Stimulated activated CD4-positive, alpha-beta T cell treated with anti-CD3 and anti-CD28 coated beads, Interleukin-4, amount 100 ng/mL, for 48 hours (primary cell): ENCODE data around the gene ACRBP.

ENCODE experiments used
- DNase-seq, 2 donors: peaks; one replicate each; pipeline ENCODE4 v3.0.0-alpha.2; 2020; ENCODE audit warnings: low read depth in 2 of 2

Gene ACRBP

DNA sequence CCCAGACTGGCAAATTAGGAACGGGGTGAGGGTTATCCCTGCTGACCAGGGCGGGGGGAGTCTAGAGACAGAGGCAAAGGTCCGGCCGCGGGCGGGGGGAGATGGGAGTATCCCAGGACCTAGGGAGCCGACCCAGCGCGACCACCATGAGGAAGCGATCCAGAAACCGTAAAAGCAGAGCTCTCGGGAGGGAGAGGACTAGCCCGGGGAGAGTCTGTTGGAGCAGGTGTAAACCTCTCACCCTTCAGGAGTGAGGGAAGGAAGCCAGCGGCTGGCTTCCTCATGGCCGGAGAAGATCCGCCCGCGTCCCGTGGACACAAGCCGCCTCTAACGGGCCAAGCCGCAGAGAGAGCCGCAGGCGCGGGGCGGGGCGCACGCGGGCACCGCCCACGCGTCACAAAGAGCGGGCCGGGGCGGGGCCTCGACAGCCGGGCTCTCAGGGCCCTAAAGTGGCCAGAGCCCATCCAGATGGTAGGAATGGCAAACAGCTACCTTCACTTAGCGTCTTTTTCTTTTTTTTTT, at the start of gene ACRBP:
TSS of gene ACRBP (minus strand) at position 350 of the 522 bp plus-strand sequence. CDS start at position 284, 66 bp downstream.
- no peak for DNase-seq

DNA sequence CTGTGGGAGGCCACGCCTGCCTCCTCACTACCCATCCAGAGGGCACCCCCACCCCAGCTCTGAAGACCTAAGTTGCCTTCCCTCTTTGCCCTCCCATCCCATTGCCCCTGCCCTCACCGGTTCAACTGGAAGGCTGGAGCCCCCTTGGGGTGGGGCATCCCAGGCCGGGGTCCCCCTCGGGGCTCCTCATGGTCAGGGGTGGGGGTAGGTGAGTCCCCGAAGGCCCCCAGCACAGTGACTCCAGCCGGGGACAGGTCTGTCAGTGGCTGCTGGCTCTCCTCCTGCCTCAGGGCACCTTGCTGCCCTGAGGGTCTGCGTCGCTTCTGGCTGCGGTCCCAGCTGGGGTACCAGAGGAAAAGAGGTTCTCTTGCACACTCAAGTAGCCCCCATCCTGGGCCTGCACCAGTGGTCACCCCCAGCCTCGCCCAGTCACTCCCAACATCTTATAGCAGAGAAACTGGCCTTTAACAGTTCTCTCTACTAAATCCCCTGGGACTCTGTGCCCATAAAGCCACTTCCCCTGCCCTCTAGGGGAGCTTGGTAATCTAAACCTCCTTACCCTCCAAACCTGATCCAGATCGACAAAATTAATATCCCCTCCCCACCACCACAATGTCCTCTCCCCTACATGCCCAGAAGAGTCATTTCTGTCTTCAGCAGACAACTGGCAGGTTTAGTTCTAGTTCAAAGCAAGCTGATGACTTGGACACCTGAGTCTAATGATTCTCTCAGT, 48.2 kb upstream of the ACRBP start:
- DNase-seq = no peak

DNA sequence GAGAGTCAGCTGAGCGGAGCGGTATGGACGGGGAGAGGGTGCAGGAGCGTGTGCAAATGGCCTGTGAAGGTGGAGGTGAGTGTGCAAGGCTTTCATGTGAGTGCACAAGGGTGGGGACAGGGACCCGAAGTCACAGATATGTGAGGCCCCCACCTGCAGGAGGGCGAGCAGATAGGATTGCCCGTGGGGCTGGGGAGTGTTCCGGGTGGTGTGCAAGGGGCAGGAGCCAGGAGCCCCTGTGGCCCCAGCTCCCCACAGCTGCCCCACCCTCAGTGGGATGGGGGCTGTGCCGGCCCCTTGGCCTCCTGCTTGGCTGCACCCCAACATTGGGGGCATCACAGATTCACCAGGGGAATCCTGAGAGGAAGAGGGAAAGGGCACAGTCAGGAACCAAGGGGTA, 47.5 kb upstream of the ACRBP start:
- DNase-seq = no peak

DNA sequence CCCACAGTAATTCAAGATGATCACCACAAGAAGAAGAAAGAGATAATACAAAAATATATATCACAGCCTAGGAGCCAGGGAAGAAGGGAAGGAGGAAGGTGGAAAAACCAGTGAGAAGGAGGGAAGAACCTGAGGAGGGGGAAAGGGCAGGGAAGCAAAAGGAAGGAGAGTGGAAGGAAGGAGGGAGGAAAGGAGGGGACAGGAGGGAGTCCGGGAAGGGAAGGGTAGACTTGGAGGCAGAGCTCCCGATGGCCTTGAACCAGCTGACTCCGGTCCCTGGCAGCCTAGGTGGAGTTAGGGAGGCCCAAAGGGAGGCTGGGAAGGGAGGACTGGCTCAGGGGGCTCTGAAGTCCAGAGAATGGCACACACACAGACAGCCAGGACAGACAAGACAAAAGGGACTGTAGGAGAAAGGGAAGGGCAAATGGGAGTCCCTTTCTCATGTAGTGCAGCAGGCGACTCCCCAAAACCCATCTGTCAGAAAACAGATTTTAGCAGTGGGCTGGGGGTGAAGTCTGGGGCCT, 46.7 kb upstream of the ACRBP start:
- no peak for DNase-seq

DNA sequence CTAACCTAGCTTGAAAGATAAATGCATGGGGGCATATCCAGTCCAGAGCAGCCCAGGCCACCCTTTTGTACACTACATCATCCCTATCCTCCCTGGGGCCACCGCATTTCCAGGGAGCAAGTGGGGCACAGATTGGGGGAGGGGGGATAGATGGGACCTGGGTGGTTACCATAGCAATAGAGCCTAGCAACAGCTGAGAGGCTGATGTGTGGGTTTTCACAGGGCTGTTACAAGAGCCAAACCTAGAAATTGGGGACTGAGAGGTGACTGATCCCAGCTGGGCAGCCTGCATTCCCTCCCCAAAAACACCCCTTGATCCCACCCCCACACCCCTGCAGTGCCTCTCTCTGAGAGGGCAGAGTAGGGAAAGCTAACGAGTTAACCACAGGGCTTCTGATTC, 45.7 kb upstream of the ACRBP start:
- DNase-seq = no peak

DNA sequence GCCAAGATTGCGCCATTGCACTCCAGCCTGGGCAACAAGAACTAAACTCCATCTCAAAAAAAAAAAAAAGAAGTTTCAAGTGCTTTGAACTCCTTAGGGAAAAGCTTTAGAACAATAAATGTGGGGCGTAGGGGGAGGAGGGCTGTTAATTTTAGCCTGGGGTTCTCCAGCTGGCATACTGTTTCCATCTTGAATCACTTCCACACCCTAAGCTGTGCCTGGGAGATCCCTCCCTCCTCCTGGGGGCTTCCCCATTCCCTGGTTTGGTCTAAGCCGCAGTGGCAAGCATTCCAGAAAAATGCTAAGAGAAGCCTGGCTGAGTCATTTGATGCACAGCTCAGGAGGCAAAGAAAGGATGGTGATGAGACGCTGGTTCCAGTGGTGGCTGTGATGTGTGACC, 44.2 kb upstream of the ACRBP start:
- no peak for DNase-seq

DNA sequence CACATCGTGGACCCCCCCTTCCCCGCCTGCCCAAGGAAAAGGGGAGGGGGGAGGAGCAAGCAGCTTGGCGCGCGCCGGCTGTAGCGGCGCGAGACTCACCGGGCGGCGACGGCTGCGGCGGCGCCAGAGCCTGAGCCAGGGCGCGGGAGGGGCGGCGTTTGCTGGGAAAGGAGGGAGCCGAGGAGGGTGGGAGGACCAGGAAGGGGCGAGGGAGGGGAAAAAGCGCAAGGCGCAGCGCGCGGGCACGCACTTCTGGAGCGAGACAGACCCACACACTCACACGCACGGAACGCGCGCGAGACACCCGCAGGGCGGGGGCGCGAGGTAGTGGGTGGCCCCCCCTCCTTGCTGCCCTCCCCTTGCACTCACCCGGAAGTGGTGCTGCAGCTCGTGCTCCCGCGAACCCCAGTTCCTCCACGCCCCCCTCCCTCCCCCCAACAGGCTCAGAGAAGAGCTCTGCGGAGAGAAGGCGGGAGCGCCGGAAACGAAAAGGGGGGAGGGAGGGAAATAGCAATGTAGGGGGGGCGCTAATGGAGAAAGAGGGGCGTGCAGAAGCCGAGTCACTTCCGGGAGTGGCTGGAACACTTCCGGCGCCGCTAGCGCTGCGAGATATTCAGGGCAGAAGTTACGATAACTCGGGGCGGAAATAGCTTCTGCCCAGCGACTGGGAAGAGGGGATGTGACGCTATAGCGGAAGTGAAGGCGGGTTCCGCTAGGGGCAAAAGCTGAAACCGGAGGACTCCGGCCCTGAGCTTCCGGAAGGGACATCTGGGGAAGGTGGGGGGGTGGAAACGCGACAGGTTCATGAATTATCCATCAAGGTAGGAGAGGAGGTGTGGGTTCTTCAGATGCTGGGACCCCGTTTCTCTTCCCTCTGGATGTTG, 42.0 kb upstream of the ACRBP start, which contains the start of gene ZNF384:
TSS of gene ZNF384 (minus strand) at position 377 of the 884 bp plus-strand sequence. CDS start 9,855 bp downstream, outside the sequence.
- DNase-seq = peak; percentile 81 to 90

DNA sequence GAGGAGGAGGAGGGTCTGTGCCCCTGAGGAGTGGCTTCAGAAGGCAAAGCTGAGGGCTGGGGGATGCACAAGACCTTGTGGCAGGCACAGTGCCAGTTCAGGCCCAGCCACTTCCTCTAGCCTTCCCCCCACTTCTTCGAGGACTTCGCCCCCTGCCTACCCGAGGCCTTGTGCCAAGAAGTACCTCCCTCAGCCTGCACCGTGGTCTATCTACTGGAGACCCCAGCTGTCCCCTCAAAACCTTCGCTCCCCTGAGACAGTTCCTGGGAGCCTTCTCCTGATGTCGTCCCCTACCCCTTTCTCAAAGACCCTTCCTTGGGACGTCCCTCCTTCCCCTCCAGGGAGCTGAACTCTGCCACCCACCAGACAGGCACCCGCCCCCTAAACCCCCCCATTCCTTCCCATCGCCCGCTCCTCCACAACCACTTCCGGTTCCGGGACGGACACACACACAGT, 41.3 kb upstream of the ACRBP start:
- DNase-seq = no peak

DNA sequence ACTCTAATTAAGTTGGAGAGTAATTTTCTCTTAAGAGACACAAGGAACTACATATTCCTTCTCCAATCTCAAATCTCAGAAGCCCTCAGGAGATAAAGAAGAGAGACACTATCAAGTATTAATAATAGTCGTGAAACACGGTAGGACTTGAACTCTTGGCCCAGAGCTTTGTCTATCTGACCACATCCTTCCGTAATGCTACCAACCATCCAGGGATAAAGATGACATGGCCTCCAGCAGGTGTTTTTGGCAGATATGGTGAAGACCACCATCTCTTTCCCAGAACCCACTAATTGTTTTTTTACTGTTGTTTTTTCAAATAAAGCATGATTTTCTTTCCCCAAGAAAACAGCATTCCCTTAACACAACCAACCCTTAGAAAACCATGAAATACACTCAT, 38.6 kb upstream of the ACRBP start:
- DNase-seq = no peak

DNA sequence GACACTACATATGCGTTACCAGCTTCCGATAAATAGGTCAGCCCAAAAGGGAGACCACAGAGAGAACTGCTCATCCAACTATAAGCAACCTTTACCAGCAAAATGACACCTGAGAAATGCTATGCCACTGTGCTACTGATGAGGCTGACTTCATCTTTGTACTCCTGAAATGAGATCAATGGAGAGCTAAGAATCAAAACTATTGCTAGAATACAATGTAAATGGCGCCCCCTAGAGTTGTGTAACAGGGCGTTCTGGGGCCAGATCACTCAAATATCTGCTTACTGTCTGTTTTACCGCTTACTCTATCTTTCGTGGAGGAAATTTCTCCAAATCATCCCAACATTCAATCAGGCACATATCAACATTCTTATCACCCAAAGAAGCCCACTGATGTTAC, 37.4 kb upstream of the ACRBP start:
- peak in 1 of 2 donors; percentile 38 for DNase-seq

DNA sequence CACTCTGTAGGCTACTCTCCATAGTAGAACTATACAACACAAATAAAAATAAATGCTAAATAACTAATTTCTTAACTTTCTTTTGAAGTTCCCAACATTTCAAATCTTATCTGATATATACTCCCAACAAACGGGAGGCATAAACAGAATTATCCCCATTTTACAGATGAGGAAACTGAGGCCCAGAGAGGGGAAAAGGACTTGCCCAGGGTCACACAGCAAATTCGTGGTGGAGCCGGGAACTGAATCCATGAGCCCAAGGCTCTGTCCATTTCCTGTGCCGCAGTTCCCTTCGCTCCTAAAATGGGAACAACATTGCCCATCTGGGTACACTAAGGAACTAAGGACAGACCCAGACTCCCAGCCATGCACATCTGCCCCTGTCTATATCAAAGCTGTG, 29.7 kb upstream of the ACRBP start:
- no peak for DNase-seq

DNA sequence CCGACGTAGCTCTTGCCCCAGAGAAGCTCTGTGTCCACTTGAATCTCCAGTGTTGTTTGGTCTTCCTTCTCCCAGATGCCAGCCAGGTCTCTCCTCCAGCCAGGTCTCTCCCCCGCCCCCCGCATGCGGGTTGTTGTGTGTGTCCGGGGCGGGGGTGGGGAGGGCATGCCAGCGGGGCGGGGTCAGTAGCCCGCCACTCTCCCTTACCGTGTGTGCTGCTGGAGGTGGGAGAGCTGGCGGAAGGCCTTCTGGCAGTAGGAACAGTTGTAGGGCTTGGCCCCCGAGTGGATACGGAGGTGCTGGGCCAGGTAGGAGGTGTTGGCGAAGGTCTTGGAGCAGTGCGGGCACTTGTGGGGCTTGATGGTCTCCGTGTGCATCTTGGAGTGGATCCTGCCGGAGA, 24.9 kb upstream of the ACRBP start:
- no peak for DNase-seq

DNA sequence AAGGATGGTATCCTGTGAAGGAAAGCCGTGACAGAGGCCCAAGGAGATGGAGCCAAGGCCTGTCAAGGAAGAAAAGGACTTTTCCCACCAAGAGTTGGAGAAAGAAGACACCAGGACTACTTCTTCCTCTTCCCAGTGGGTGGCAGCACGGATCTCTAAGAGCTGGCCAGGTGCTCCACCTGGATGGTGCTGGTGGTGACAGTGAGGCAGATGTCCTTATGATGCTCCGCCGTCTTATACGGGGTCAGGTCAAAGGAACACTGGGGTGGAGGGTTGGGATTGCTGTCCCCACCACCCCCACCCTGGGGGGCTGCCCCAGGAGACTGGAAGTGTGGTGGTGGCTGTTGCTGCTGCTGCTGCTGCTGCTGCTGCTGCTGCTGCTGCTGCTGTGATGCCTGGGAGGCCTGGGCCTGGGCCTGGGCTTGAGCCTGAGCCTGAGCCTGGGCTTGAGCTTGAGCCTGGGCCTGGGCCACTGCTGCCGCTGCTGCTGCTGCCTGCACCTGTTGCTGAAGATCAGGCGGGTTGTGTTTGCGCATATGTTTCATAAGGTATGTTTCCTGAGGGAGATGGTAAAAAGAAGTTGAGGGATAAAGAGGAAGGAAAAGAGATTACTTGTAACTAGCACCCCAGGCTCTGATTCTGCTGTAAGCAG, 20.5 kb upstream of the ACRBP start:
- DNase-seq = no peak

DNA sequence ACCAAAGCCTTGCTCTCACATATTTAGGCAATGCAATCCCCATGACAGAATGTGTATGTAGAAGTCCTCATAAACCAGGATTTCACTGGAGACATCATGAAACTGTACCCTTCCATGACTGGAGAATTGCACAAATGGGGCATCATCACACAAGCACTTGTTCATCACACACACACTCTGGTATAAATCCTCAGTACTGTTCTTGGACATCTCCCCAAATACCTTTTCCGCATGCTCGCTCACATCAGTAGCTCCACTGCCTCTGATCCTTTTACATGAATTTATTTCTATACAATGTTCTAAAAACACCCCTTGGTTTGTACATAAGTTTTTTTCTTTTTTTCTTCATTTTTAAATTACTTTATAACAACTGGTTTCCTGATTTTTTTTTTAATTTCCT, 19.0 kb upstream of the ACRBP start:
- no peak for DNase-seq

DNA sequence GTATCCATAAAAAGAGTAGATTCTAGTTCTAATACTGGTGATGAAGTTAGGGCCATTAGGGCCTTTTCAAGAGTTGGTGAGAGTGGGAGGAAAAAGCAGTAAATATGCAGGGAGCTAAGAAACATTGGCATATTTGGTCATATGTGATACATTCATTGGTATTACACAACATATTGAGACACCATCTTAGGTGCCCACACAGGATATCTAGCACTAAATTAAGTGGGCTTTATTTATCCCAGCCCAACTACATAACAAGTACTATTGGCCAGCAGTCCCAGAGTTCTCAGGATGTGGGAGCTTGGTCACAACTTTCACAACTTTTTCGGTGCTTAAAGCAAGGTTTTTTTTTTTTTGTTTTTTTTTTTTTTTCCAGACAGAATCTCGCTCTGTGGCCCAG, 17.7 kb upstream of the ACRBP start:
- no peak for DNase-seq

DNA sequence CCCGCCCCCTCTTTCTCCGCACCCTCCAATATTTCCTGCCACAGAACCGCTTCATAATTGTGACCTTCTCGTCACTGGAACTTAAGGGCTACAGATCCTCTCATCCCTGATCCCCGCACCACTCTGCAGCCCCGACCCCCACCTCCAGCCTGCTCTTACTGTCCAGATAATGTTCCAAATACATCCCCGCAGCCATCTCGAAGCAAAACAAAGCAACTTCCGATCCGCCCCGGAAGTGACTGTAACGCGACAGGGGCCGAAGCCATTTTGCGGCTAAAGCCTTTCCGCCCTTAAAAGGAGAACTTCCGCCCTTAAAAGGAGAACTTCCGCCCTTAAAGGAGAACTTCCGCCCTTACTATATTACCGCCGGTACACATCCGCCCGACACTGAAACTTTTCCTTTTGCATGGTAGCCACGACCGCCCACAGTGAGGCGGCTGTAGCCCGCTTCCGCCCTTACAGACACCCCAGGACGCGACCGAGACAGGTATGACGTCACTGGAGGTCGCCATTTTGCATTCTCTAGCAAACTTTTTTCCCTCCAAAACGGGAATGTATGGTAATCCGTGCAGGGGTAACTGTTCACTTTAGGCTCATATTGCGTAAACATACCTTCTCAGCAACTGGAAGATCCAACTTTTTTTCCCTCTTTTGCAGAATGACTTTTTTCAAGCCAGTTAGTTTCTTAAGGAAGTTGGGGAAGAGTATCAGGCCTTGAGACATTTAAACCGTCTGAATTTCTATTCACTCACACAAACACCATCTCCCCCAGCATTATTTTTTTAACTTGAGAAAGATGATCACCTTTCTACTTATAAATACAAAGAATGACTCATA, 15.9 kb upstream of the ACRBP start, which contains the start of gene ING4:
TSS of gene ING4 (minus strand) at position 214 of the 837 bp plus-strand sequence. CDS start at position 196, 18 bp downstream.
- peak; percentile 87 to 93 for DNase-seq

DNA sequence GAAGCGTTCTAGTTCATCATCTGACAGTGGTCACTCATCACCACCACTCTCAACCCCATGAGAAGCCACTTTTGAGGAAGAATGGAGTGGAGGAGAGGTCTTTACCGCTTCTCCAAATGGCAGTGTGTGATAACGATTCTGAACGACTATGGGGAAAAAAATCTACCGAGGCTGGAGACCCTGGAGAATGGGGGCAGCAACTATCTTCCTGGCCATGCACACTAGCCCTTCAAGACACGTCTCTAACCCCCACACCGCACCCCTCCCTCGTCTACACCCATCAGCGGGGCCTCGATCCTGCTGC, 15.3 kb upstream of the ACRBP start:
- no peak for DNase-seq

DNA sequence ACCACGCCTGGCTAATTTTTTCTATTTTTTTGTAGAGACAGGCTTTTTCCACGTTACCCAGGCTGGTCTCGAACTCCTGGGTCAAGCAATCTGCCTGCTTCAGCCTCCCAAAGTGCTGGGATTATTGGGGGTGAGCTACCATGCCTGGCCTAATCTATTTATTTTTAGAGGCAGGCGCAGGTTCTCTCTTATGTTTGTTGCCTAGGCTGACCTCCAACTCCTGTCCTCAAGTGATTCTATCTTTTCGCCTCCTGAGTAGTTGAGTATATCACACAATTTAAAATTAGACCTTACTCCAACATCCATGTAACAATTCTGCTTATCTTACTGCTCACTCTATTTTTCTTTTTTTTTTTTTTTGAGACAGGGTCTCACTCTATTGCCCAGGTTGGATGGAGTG, 6.8 kb upstream of the ACRBP start:
- no peak for DNase-seq

DNA sequence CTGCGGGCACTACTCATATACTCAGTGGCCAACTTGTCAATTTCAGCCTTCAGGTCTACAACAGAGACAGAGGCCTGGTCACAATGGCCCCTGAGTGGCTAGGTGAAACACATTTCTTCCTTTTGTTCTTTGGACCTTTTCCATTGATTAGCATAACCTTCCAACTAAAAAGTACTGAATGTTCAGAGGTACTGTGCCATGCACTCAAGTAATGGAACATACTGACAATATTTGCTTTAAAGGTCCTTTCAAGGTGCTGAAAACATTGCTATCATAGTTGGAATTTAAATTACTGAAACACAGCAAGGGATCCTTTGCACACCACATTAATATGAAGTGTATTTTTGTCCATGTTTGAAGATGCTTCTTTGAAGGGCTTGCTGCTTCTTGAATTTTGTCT, 6.1 kb upstream of the ACRBP start:
- no peak for DNase-seq

DNA sequence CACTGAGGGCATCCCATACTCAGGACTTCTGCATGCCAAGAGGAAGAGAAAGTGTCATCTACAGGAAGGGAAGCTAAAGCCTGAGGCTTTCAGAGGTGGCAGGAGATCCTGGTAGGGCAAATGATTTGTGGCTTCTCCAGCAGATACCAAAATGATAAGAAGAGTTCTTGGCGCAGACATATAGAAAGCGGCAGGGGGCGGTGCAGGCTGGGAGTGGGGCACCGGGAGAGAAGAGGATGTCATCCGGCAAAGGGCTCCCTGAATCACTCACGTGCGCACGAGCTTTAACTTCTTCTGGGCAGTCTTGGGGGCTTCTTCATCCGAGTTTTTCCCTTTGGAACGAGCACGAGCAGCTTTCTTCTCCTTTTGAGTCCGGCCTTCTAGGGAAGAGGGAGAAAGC, 5.2 kb upstream of the ACRBP start:
- DNase-seq = no peak

DNA sequence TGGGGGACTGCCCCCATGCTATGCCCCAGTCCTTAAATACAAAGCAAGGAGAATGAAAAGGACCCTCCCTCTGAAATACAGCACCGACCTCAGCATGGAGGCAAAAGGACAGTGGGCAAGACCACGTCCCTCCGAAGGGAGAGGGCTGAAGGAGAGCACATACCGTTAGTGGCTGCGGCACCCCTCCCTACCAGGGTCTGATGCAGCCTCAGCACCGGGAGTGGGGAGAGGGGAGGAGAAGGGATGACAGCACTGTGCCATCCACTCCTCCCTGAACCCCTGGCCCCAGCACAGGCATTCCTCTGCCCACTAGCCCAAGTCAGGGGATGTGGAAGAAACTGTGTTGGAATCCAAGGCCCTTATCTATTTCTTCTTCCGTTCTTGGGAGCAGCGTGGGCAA, 3.6 kb upstream of the ACRBP start:
- DNase-seq = no peak
